ENCODE measurements around the gene PGAP6. TPM values are rescaled to one million over a fixed set of nuclear protein-coding genes. Genes with fewer than 3 reads are reported as not detected.

The PGAP6 gene
- total and polyA plus RNA-seq, 9 of the 15 experiments (the other 6 are each of a cell fraction or from before 2014, with no cell fraction given) = 0.45 to 50.2 (median 39.3) TPM

DNA sequence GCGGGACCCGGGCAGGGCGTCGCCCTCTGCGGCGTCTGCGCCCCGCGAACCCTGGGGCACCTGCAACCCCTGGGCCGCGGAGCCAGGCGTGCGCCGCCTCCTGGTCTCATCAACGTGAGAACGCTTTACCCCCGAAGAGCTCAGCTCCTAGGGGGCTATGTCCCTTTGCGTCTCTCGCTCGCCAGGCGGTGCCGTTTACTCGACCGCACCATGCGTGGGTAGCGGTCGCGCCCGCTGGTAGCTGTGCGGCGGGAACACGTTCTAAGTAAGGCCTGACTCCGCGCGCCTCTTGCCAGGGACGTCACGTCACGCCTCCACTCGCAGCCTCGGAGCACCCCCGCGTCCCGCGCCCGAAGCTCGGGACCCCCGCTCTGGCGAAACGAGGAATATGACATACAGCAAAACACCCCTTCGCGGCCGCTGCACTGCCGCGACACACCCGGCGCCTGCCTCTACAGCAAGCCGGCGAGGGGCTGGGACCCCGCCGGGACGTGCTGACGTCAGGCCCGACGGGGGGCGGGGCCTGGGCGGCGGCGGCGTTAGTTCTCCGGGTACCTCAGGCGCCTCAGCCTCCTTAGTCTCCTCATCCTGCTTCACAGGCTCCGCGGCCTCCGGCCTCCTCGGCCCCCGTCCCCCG is 43.4 kb upstream of the PGAP6 start, which contains the start of gene RAB11FIP3 (continued):
- TF ChIP-seq, protein P1, sequence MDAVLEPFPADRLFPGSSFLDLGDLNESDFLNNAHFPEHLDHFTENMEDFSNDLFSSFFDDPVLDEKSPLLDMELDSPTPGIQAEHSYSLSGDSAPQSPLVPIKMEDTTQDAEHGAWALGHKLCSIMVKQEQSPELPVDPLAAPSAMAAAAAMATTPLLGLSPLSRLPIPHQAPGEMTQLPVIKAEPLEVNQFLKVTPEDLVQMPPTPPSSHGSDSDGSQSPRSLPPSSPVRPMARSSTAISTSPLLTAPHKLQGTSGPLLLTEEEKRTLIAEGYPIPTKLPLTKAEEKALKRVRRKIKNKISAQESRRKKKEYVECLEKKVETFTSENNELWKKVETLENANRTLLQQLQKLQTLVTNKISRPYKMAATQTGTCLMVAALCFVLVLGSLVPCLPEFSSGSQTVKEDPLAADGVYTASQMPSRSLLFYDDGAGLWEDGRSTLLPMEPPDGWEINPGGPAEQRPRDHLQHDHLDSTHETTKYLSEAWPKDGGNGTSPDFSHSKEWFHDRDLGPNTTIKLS (IDR thresholded peaks at IDR 0.05; ENCODE audit: borderline replicate concordance, low read depth) = peak; percentile 56; the same call in 1 of the 2 replicates
- TF ChIP-seq DMBX1 (CRISPR knock-in tag; IDR thresholded peaks at IDR 0.05; ENCODE audit: borderline replicate concordance) (peak; percentile 52; the same call in 1 of the 2 replicates), ZBTB17 (CRISPR knock-in tag; IDR thresholded peaks at IDR 0.05) (0 out of 2 replicates have a peak, but pooled peaks have one; percentile 26), NFIC (IDR thresholded peaks at IDR 0.05) (peak; percentile 22; the same call in 1 of the 2 replicates), POLR2B (IDR thresholded peaks at IDR 0.05; ENCODE audit: low read depth, partially characterized antibody) (peak; percentile 61), BCOR (IDR thresholded peaks at IDR 0.05) (peak; percentile 28; the same call in 1 of the 2 replicates), ZBTB1 (CRISPR knock-in tag; IDR thresholded peaks at IDR 0.05; ENCODE audit: borderline replicate concordance, low read depth) (peak; percentile 69; the same call in 1 of the 2 replicates), ZFX (CRISPR knock-in tag; IDR thresholded peaks at IDR 0.05) (peak; percentile 94), FIP1L1 (IDR thresholded peaks at IDR 0.05; ENCODE audit: low read depth, low read length, poor library complexity, severe bottlenecking) (peak; percentile 50), ZNF140 (CRISPR knock-in tag; IDR thresholded peaks at IDR 0.05) (no peak), GABPB1 (CRISPR knock-in tag; IDR thresholded peaks at IDR 0.05) (peak; percentile 70), U2AF1 (optimal IDR thresholded peaks at IDR 0.05; ENCODE audit: low read depth, low read length) (peak; percentile 40), SAFB (IDR thresholded peaks at IDR 0.05; ENCODE audit: borderline replicate concordance, low read depth, low read length) (peak; percentile 74; the same call in 1 of the 2 replicates), RBM39 (optimal IDR thresholded peaks at IDR 0.05; ENCODE audit: low read depth, low read length) (no peak), HNRNPL (IDR thresholded peaks at IDR 0.05; ENCODE audit: low read depth, low read length) (peak; percentile 48; the same call in 1 of the 2 replicates)
- TF ChIP-seq, protein P2, sequence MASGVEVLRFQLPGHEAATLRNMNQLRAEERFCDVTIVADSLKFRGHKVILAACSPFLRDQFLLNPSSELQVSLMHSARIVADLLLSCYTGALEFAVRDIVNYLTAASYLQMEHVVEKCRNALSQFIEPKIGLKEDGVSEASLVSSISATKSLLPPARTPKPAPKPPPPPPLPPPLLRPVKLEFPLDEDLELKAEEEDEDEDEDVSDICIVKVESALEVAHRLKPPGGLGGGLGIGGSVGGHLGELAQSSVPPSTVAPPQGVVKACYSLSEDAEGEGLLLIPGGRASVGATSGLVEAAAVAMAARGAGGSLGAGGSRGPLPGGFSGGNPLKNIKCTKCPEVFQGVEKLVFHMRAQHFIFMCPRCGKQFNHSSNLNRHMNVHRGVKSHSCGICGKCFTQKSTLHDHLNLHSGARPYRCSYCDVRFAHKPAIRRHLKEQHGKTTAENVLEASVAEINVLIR (CRISPR knock-in tag; IDR thresholded peaks at IDR 0.05) = peak; percentile 64
- TF ChIP-seq, protein P3, sequence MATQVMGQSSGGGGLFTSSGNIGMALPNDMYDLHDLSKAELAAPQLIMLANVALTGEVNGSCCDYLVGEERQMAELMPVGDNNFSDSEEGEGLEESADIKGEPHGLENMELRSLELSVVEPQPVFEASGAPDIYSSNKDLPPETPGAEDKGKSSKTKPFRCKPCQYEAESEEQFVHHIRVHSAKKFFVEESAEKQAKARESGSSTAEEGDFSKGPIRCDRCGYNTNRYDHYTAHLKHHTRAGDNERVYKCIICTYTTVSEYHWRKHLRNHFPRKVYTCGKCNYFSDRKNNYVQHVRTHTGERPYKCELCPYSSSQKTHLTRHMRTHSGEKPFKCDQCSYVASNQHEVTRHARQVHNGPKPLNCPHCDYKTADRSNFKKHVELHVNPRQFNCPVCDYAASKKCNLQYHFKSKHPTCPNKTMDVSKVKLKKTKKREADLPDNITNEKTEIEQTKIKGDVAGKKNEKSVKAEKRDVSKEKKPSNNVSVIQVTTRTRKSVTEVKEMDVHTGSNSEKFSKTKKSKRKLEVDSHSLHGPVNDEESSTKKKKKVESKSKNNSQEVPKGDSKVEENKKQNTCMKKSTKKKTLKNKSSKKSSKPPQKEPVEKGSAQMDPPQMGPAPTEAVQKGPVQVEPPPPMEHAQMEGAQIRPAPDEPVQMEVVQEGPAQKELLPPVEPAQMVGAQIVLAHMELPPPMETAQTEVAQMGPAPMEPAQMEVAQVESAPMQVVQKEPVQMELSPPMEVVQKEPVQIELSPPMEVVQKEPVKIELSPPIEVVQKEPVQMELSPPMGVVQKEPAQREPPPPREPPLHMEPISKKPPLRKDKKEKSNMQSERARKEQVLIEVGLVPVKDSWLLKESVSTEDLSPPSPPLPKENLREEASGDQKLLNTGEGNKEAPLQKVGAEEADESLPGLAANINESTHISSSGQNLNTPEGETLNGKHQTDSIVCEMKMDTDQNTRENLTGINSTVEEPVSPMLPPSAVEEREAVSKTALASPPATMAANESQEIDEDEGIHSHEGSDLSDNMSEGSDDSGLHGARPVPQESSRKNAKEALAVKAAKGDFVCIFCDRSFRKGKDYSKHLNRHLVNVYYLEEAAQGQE (IDR thresholded peaks at IDR 0.05; ENCODE audit: borderline replicate concordance) = no peak
- TF ChIP-seq, protein P3 (CRISPR knock-in tag; IDR thresholded peaks at IDR 0.05; ENCODE audit: low read depth) = peak; percentile 22; the same call in 1 of the 2 replicates

All from K562 (cell line).